DMS79 (cell line): ENCODE data around the gene CALN1.
"Not testable (repeated sequence)": the region's sequence is repeated elsewhere in the genome, so short reads cannot be mapped to it uniquely, and the experiment has no call there.

Source experiments
- DNase-seq: peaks from one replicate; lab custom pipeline; 2025; lab: John Stamatoyannopoulos, UW

CALN1 gene

GRCh38 chr7:72408966-72409637 is 3.0 kb downstream of the CALN1 start:
- no peak for DNase-seq

GRCh38 chr7:72406820-72407403 is 5.2 kb downstream of the CALN1 start:
- no peak for DNase-seq

DNA sequence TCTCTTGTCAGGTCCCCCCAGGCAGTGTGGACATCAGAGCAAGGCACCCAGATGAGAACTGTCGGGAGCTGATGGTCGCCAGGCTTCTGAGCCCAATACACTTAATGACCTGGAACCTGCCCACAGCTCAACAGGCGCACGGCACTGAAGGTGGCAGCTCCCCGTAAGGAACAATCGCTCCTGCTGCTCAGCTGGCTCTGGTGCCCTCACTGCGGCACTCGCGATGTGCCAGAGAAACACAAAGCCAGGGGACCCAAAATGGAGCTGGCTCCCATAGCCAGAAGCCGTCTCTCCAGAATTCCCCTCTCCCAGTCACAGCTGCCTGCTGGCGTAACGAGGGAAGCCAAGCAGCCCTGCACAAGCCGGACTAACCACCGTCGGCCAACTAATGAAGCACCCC is 6.3 kb downstream of the CALN1 start:
- no peak for DNase-seq

DNA sequence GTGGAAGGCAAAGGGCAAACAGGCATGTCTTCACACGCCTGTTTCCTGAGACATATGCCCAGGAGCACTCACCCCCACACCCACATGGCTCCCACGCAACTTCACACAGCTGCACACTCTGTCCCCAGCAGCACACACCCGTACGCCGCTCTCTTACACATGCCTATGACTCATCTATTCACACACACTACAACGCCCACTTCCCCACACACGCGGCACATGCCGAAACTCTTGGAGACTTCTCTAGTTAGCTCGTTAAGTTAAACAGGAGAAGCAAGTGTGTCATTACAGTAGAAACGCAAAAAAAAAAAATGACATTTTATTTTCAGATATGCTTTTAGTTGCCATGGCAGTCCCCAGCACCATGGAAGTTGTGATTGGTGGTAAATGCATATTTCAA is 6.7 kb downstream of the CALN1 start:
- no peak for DNase-seq

- no peak for DNase-seq
These were observed 7.4 kb downstream of the CALN1 start for GRCh38 chr7:72404743-72405142.

- no peak for DNase-seq
These were observed 8.6 kb downstream of the CALN1 start for GRCh38 chr7:72403458-72404076.

DNA sequence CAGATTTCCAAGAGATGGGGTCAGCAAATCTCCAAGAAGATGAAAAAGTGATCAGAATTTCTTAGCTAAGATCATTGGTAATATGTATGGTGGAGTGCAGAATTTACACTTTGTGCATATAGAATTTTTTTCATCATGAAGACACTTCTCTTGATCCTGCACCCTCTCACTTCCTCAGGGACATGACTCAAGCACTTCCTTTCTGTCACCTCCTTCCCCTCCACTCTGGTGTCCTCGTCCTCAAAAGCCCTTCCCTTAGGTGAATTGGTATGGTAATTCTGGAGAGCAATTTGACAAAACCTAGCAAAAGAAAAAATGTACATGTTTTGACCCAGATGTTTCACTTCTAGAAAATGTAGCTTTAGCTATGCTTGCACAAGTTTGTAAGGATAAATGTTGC is 18.1 kb downstream of the CALN1 start:
- DNase-seq: no peak

- no peak for DNase-seq
These were observed 20.2 kb downstream of the CALN1 start for GRCh38 chr7:72391821-72392377.

DNA sequence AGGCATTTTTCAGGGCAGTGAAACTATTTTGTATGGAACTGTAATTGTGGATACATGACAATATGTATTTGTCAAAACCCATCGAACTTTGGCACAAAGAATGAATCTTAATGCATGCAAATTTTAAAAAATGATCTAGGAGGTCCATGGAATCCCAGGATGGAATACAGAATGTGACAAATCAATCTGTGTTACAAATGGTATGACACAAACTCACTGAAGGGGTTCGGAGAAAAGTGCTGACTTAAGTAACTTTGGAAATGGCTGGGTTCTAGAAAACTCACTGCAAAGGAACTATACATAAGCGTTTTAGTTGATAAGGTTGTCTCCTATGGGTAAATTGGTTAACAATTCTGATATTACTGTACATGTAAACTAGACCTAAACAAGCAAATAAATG is 26.0 kb downstream of the CALN1 start:
- DNase-seq: no peak

DNA sequence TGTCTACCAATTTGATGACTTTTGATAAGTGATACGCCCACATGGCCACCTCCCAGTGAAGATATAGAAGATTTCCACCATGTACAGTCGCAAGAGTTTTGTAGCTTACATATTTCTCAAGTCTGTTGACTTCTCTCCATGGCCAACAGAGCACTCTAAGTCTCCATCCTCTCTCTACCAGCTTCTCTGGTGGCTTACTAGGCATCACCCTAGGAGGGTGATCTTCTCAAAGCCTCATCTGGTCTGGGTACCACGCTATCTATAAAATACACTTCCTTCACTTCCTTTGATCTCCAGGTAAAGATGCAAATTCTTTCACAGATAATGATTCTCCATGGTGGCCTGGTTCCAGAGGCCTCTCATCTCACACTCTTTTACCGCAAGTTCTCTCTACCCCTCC is 49.9 kb downstream of the CALN1 start:
- no peak for DNase-seq

GRCh38 chr7:72345208-72345727 is 66.9 kb downstream of the CALN1 start:
- no peak for DNase-seq

- DNase-seq: no peak
These were observed 68.1 kb downstream of the CALN1 start for GRCh38 chr7:72343991-72344390.

GRCh38 chr7:72343354-72343753 is 68.8 kb downstream of the CALN1 start:
- not testable (repeated sequence) for DNase-seq

- DNase-seq: no peak
These were observed 74.6 kb downstream of the CALN1 start for GRCh38 chr7:72337390-72338167.

DNA sequence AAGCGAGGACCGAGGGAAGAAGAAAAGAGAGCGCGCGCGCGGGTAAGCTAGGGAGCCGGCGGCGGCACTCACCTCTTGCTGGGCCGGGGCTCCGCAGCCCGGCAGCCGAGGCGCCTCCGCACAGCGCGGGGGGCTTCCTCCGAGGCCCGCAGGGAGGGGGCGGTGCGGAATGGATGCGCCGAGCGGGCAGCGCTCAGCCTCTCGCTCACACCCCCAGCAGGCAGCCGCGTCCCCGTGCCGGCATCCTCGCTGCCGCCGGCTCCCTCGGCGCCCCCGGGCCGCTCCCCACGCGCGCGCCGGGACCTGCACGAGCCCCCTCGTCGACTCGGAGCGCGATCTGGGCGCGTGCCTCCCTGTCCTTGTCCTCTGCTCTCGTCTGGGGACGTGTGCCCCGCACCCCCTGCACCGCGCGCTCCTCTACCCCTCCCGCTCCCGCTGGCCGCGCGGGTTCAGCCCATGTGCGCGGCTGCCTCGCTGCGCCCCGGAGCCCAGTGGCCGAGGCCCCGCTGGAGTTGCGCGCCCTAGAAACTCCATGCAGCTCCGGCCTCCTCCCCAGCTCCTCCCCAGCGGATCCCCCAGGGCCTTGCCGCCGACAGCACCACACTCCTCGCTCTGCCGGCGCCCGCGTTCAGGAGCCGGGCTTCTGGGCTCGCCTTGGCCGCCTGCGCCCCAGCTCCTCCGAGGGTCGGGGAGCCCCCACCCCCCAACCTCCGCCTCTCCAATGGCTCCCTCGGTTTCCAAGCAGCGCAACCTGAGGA is 75.3 kb downstream of the CALN1 start:
- DNase-seq: no peak

DNA sequence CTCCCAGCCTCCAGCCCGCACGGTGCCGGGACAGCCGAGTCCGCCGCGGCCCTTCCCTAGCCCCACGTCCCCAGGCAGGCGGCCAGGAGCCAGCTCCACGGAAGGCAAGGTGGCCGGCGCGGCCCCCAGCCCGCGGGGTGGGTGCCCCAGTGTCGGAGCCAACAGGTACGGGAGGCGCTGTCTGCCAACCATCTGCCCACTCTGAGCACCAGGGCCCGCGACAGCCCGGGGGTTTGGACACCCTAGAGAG is 75.8 kb downstream of the CALN1 start:
- no peak for DNase-seq

GRCh38 chr7:72335561-72336381 is 76.4 kb downstream of the CALN1 start:
- DNase-seq: no peak

DNA sequence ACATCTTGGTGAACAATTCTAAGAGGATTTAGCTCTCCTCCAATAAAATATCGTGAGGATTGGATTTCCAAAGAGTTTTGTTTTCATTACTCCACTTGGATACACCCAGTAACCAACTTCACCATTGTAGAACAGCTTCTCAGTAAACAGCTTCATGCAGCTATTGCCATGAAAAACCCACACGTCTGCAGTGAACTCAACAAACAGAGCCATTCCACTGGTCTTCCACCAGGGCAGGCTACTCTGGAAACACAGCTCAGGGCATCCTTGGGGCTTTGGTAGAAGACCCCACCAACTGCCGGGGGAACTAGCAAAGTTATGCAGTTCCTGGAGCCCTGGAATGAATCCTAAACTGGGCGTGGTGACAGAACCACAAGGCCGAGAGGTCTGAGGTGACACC is 77.4 kb downstream of the CALN1 start:
- no peak for DNase-seq

GRCh38 chr7:72334066-72334465 is 78.1 kb downstream of the CALN1 start:
- no peak for DNase-seq

DNA sequence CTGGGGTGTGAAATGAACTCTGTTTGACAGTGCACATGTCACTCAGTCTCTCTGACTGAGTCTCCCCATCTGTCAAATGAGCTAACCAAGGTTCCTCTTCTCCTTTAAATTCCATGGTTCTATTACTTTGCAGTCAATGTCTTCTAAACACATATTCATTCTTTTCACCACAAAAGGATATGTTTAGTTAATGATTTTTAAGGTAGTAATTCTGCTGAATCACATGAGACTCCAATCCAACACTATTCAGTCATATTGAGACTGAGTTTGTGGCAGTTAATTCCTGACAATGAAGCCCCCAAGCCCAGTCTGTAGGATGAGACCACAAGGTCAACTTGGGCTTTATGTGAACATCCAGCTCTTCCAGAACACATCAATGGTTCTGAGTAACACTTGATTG is 85.3 kb downstream of the CALN1 start:
- no peak for DNase-seq

DNA sequence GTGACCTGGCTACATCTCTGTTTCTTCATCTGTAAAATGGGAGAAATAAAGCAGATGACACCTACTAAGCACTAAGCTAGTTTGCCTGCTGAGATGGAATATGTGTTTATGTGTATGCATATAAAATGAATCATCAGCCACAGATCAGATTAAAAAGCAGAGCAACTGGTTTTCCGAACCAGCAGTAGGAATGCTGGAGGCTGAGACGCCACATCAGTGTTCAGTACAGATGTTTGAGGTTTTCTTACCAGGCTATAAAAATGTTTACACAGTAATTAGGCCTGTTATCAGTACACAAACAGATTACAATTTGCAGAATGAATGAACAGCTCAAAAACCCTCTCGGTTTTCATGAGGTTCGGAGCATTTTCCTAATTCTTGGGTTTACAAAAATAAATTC is 85.8 kb downstream of the CALN1 start:
- no peak for DNase-seq
